GM19397 (cell line): ENCODE data around the gene OR6C68.
"Not testable (repeated sequence)": the region's sequence is repeated elsewhere in the genome, so short reads cannot be mapped to it uniquely, and the experiment has no call there.

Source experiments
- ATAC-seq: cut with Tn5 transposase; IDR thresholded peaks from one replicate; pipeline ENCODE4 v1.9.1; 2021; ENCODE audit warnings: mild to moderate bottlenecking, moderate library complexity; ENCODE audit not compliant: unreplicated experiment

OR6C68 gene

DNA sequence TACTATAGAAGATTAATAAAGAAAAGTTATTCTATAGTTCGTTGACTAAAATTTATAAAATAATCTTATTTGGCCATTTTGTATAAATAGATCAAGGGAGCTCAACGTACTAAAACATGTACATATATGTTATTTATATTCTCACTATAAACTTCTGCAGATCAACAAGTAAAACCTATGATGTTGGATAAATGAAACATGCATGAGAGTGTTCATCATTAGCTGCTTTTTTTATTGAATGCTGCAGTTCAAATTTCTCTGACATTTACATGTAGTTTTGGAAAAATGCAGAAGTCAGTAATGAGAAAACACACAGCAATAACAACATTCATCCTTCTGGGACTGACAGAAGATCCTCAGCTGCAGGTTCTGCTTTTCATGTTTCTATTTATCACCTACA lies at the start of gene OR6C68:
OR6C68 (plus strand) TSS at position 301 of the 400 bp plus-strand sequence; CDS start at position 301, 0 bp downstream.
- no peak for ATAC-seq

DNA sequence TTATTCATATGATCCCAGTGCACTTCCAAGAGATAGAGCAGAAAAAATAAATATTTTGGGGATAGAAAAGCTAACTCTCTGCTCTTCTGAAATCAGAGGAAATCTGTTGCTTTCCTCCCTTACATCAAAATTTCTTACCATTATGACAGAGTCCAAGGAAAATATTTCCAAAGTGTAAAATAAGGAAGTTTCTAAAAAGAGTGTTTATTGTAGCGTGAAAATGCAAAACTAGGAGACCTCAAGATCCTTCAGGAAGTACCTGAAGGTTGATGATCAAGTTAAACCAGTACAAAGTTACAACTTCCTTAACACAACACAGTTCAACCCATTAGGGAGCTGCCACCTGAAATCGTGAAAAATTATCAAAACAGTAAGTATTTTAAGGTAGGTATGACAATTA lies 48.4 kb upstream of the OR6C68 start, which contains the start of gene OR6C2:
OR6C2 (plus strand) TSS at position 301 of the 400 bp plus-strand sequence. CDS start 8,138 bp downstream, outside the sequence.
- ATAC-seq, result no peak

DNA sequence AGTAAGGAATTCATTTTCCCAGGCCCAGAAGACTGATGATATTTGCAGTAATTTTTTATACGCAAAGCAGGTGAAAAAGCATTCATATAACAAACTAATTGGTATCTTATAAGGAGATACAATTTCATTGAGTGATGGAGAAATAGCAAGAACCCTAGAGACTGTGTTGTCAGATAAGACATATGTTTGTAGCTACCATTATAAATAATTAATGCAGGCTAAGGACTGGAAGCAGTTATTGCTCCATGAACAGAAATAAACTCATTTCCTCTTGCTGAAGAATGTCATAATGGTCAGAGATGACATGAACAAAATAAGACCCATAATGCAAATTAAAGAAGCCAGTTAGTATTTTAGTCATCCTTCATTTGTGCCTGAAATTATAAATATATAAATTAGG lies 46.8 kb upstream of the OR6C68 start:
- ATAC-seq, result no peak

DNA sequence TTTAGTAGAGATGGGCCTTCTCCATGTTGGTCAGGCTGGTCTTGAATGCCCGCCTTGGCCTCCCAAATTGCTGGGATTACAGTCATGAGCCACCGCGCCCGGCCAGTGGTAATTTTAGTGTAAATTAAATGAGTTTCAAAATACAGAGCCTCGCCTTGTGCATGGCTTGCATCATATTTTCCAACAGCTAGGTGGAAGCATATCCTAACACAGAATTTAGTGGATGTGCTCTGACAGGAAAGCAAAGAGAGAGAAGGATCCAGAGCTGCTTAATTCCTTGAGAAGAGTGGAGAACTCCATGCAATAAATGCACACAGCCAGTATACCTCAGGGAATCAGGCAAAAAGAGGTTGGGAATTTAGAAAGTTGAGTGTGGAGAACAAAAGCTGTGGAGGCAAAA lies 45.9 kb upstream of the OR6C68 start:
- ATAC-seq, result no peak

DNA sequence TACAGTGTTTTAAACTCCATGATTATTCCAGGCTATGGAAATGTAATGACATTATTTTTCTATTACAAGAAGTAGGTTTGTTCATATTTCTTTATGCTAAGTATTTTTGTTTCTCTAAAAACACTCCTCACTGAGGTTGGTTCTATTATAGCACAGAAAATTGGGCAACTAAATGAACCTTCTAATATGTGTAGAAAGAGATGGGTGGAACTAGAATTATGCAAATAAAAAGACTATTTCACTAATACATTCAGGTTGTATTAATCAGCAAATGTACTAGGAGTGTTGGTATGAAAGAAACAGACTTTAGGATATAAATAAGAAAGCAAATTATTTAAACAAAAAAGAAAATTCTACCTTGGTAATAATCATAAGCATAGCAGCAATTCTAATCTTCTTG lies 43.4 kb upstream of the OR6C68 start:
- ATAC-seq, result no peak

DNA sequence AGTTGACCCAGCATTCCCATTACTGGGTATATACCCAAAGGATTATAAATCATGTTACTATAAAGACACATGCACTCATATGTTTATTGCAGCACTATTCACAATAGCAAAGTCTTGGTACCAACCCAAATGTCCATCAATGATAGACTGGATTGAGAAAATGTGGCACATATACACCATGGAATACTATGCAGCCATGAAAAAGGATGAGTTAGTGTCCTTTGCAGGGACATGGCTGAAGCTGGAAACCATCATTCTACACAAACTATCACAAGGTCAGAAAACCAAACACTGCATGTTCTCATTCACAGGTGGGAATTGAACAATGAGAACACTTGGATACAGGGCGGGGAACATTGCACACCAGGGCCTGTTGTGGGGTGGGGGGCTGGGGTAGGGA lies 27.3 kb upstream of the OR6C68 start:
- not testable (repeated sequence) for ATAC-seq

DNA sequence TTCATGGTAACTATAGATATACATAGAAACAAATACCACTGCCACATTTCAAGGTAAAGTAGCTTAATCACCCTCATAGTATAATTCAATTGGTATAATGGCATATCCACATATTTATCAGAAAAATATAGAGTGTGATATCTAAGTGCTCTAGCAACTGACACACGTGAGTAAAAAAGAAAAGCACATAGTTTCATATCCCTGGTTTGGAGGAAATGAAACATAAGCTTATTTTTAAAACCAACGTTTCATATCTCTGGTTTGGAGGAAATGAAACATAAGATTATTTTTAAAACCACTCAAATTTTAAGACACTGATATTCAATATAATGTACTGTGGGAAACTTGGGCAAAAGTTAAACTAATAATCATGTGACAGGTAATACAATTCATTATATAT lies 24.3 kb upstream of the OR6C68 start:
- no peak for ATAC-seq

DNA sequence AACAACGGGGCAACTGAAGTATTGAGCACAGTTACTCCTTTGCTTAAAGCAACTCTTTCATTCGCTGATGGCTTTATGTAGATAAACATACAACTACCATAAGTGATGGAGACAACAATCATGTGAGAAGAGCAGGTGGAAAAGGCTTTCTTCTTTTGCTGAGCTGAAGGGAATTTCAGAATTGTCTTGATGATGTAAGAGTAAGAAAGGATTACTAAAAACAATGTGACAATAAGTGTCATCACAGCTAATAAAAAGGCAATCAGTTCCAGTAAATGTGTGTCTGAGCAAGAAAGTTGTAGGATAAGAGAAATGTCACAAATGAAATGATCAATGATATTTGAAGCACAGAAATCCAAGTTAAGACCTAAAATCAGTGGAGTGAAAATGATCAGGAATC lies 22.9 kb upstream of the OR6C68 start:
- no peak for ATAC-seq

DNA sequence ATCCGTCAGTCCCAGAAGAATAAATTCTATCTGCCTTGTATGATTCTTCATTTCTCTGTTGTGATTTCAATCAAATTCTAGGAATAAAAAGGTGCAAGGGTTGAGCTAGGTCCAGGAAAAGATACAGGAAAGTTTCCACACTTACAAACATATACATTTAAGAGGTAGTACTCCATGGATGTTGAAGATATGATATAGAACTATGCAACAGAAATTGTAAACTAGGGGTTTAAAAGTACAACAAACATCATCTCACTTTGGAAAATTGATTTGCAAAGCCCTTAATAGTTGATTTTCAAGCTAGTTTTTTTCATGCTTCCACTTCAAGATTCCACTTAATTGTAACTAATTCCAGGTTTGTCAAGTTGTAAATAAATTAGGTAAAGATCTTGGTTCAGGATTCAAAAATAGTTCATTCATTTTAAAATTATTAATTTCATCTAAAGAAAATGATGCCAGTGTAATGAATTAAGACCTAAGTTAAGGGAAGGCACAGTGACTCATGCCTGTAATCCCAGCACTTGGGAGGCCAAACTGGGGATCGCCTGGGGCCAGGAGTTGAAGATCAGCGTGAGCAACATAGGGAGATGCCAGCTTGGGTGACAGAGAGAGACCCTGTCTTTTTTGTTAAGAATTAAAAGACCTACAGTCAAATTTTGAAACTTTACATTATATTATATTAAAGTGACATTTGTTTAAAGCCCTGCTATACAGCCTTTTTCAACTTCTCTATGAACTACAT lies 21.9 kb upstream of the OR6C68 start, which contains the start of gene OR6C70:
OR6C70 (minus strand) TSS at position 51 of the 742 bp plus-strand sequence; CDS start at position 51, 0 bp downstream.
- ATAC-seq, result no peak

DNA sequence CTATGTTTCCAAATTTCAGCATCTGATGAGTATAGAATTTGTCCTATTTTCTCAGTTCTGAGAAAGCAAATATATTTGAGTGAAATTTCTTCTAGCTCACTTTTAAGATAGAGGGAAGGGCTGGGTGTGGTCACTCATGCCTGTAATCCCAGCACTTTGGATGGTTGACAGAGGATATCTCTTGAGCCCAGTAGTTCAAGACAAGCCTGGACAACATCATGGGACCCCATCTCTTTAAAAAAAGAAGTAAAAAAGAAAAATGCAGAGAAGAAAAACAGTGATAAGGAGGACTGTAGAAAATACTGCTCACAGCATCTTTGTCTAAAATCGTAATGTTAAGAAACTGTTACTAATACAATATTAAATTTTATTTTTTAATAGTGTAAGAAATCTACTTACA lies 19.9 kb upstream of the OR6C68 start:
- no peak for ATAC-seq

DNA sequence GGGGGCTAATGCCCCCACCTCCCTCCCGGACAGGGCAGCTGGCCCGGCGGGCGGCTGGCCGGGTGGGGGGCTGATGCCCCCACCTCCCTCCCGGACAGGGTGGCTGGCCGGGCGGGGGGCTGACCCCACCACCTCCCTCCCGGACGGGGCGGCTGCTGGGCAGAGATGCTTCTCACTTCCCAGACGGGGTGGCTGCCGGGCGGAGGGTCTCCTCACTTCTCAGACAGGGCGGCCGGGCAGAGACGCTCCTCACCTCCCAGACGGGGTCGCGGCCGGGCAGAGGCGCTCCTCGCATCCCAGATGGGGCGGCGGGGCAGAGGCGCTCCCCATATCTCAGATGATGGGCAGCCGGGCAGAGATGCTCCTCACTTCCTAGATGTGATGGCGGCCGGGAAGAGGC lies 13.0 kb upstream of the OR6C68 start:
- not testable (repeated sequence) for ATAC-seq

DNA sequence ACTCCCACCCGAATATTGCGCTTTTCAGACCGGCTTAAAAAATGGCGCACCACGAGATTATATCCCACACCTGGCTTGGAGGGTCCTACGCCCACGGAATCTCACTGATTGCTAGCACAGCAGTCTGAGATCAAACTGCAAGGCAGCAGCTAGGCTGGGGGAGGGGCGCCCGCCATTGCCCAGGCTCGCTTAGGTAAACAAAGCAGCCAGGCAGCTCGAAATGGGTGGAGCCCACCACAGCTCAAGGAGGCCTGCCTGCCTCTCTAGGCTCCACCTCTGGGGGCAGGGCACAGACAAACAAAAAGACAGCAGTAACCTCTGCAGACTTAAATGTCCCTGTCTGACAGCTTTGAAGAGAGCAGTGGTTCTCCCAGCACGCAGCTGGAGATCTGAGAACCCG lies 7.9 kb upstream of the OR6C68 start:
- ATAC-seq, result not testable (repeated sequence)

DNA sequence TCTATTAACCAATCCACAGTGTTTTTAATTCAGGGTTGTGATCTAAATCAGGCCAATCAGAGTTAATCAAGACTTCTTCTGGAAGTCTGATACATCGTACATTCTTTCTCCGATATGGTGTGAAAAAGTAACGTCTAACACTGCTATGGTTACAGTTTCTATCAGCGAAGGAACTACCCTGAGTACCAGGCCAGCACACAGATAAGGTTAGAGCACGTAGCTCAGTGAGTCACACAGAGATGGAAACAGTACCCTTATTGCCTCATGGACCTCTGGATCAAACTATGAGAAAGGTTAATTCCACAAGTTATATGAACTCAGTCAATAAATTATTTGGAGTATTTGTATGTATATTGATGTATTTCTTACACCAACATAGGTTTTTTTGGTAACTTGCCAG lies 3.3 kb downstream of the OR6C68 start:
- ATAC-seq, result no peak

DNA sequence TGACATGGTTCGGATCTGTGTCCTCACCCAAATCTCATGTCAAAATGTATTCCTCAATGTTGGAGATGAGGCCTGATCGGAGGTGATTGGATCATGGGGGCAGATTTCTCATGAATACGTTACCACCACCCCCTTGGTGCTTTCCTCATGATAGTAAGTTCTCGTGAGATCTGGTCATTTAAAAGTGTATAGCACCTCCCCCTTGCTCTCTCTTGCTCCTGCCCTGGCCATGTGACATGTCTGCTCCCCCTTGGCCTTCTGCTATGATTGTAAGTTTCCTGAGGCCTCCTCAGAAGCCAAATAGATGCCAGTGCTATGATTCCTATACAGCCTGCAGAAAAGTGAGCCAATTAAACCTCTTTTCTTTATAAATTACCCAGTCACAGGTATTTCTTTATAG lies 7.1 kb downstream of the OR6C68 start:
- ATAC-seq, result no peak

DNA sequence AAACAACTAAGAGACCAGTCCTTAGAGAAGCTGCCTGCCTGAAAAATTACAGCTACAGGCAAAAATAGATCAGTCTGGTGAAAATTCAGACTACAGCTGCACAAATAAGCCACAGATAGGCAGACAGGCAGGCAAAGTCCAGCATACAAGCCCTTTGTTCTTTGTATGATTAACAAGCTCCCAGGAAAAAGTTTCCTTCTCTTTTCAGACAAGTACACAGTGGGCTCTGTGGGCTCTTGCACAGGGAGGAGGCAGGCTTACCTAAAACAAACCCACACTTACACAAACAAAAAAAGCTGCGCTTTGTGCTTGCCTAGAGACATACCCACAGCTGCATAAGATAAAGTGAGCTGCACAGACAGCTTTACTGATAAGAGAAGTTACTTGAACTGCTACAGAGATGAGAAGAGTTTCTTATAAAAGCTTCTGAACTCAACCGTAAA lies 7.7 kb downstream of the OR6C68 start:
- ATAC-seq, result no peak

DNA sequence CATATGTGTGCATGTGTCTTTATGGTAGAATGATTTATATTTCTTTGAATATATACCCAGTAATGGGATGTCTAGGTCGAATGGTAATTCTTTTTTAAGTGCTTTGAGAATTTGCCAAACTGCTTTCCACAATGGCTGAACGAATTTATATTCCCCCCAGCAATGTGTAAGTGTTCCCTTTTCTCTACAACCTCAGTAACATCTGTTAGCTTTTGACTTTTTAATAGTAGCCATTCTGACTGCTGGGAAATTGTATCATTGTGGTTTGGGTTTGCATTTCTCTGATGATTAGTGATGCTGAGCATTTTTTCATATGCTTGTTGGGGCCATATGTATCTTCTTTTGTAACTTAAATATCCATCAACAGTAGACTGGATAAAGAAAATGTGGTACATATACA lies 9.4 kb downstream of the OR6C68 start:
- ATAC-seq, result no peak

DNA sequence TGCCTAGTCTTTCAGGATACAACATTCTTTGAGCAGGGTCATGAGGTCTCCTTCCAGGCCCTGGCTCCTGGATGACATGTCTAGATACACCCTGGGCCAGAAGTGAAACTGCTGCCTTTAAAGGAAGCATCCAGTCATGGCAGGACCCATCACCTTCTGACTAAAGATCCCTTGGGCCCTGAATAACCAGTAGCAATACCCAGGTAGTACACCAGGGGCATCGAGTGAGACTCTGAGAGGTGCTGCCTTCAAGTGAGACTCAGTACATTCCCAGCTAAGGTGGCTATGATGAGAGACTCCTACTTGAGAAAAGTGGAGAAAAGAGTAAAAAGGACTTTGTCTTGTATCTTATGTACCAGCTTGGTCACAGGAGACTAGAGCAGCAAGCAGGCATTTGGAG lies 23.5 kb downstream of the OR6C68 start:
- no peak for ATAC-seq

DNA sequence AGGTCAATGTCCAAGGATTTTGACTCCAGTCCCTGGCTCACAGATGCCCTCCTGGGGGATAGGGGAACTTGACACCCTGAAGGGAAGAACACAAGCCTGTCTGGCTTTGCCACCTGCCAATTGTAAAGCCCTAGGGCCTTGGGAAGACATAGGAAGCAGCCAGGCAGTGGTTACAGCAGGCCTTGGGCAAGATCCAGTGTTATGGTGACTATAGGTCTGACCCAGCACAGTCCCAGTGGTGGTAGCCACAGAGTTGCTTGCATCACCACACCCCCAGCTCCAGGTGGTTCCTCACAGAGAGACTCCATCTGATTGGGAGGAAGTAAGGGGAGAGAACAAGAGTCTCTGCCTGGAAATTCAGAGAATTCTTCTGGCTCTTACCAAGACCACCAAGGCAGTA lies 24.2 kb downstream of the OR6C68 start:
- ATAC-seq, result no peak
